GM18861 (cell line): Measurements from ENCODE around the gene SLC47A1.

Source experiments
- ATAC-seq: cut with Tn5 transposase; IDR thresholded peaks from one replicate; pipeline ENCODE4 v1.9.1; 2021; ENCODE audit not compliant: unreplicated experiment

Gene SLC47A1

DNA sequence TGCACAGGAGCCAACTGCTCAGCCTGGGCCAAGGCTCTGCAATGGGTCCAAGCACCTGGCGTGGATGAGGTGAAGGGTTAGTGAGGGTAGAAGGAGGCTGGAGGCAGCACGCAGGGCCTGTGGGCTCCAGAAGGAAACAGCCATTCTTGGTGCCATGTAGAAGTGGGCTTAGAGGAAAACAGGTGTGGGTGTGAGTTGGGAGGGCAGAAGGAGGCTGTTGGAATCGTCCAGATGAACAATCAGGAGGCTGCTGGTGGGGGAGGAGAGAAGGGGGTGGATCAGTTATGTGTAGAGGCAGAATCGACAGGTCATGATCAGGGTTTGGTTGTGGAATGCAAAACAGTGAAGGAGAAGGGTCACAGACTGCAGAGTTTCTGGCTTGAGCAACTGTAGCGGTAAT lies 63.2 kb downstream of the SLC47A1 start:
- ATAC-seq: no peak

DNA sequence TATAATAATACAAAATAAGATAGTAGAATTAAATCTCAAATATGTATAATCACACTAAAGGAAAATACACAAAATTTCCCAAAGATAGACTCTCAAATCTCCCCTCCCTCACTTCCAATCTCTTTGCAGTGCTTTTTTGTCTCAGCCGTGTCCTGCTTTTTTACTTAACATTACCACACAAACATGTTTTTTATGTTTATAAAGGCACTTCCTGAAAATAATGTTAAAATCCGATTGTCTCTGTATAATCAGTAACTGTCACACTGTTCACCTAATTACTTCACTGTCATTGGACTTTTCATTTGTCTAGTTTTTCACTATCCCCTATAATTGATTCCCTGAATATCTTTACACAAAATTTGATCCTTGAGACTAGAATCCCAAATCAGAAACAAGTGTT lies 76.7 kb downstream of the SLC47A1 start:
- ATAC-seq: no peak

DNA sequence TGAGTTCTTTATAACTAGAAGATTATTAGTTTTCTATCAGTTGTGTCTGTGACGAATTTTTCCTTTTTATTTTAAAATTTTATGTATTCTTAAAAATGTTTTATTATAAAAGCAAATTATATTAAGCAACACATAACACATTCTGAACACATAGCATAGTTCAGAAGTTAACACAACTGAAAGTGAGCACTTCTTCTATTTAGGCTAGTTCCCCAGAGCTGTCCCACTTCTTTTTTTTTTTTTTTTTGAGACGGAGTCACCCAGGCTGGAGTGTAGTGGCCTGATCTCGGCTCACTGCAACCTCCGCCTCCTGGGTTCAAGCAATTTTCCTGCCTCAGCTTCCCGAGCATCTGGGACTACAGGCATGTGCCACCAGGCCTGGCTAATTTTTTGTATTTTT lies 77.2 kb downstream of the SLC47A1 start:
- no peak for ATAC-seq

DNA sequence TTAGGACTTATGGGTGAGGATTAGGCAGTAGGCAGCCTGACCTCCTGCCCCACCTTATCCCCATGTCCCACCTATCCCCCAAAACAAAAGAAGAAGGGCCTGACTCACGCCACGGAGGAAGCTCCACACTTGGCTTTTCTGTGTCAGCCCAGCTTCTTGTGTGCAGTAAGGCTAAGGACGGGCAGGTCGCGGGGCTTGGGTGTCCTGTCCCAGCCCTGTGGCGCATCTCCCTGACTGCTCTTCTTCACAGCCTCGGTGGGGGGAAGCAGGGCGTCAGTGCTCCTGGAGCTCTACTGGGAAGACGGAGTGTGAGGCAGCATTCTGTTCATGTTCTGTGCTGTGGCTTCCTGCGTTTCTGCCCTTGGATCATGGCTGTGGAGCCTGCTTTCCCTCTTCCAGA lies 80.3 kb downstream of the SLC47A1 start:
- no peak for ATAC-seq

DNA sequence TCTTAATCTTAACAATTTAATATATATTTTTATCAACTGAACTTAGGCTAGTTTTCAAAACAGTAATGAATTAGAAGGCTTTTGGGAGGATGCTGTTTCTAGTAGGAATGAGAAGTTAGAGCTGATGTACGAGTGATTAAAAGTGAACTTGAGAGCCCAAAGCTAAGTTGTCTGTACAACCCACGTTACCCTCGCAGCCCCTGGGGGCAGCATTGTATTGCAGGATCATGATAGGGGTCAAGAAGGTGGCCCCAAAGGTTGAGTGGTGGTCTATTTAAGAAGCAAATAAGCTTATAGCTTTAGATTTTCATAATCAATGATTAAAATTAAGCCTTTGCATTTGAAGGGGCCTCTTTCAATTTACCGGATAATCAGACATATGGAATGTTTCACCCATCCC lies 81.2 kb downstream of the SLC47A1 start:
- ATAC-seq: no peak

- ATAC-seq: no peak
These were observed 84.4 kb downstream of the SLC47A1 start for GRCh38 chr17:19618015-19618414.

GRCh38 chr17:19619705-19620325 lies 86.2 kb downstream of the SLC47A1 start:
- ATAC-seq: no peak

DNA sequence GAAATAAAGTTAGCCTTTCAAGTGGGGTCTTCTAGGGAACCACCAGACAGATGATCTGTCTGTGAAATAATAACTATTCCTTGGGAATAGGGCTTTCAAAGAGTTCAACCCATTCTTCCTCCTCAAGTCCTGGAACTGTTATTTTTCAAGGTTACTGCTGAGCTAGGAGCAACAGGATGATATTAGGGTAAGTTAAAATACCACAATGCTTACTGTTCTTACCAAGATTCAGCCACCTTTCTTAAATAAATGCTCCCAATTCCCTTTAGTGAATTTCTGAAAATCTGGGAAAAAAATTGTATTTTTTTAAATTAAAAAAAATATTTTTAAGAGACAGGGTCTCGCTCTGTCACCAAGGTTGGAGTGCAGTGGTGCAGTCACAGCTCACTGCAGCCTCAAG lies 88.0 kb downstream of the SLC47A1 start:
- ATAC-seq: no peak

GRCh38 chr17:19626079-19626478 lies 92.4 kb downstream of the SLC47A1 start:
- no peak for ATAC-seq
